GM12878 (cell line): ENCODE data around the gene ABHD8.

ENCODE experiments used
- BACH1 ChIP-seq: fragments of 450-650 bp; IDR thresholded peaks from 2 replicates; pipeline ENCODE4 v1.6.1; 2017; ENCODE audit warnings: mild to moderate bottlenecking, borderline replicate concordance
- GABPA ChIP-seq: IDR thresholded peaks from 2 replicates; pipeline ENCODE4 v1.6.1; 2014; ENCODE audit warnings: antibody characterized with exemption, low read depth, mild to moderate bottlenecking, inconsistent platforms
- MYC ChIP-seq: IDR thresholded peaks from 2 replicates; pipeline ENCODE4 v1.6.1; 2011; ENCODE audit warnings: mild to moderate bottlenecking, low read length, moderate library complexity, inconsistent platforms; ENCODE audit not compliant: insufficient read depth, insufficient replicate concordance, insufficient read length, severe bottlenecking
- POLR2A ChIP-seq: IDR thresholded peaks from 2 replicates; pipeline ENCODE4 v1.6.1; 2011; ENCODE audit warnings: low read depth, mild to moderate bottlenecking, low read length
- RAD51 ChIP-seq: fragments of 450-650 bp; IDR thresholded peaks from 2 replicates; pipeline ENCODE4 v1.6.1; 2016; ENCODE audit warnings: moderate library complexity, mild to moderate bottlenecking, inconsistent platforms
- ZNF217 ChIP-seq: fragments of 450-650 bp; IDR thresholded peaks from 2 replicates; pipeline ENCODE4 v1.6.1; 2017; ENCODE audit warnings: antibody characterized with exemption, mild to moderate bottlenecking
- TF ChIP-seq, protein P1 (sequence below), 3 experiments: IDR thresholded peaks in 2 of 3; conservative IDR thresholded peaks in 1 of 3; 2 replicates each; pipeline ENCODE4 v1.5.1; 2011; ENCODE audit warnings: low read depth in 3 of 3, low read length in 3 of 3, mild to moderate bottlenecking in 3 of 3, control low read depth in 2 of 3, moderate library complexity in 2 of 3, inconsistent platforms in 1 of 3, mixed read lengths in 1 of 3; ENCODE audit not compliant: control insufficient read depth in 2 of 3, insufficient read depth in 1 of 3; ENCODE audit errors: extremely low read depth in 1 of 3
- TF ChIP-seq, protein P2 (sequence below): fragments of 450-650 bp; IDR thresholded peaks from 2 replicates; pipeline ENCODE4 v1.6.1; 2017; ENCODE audit warnings: antibody characterized with exemption, mild to moderate bottlenecking, moderate library complexity

DNA sequence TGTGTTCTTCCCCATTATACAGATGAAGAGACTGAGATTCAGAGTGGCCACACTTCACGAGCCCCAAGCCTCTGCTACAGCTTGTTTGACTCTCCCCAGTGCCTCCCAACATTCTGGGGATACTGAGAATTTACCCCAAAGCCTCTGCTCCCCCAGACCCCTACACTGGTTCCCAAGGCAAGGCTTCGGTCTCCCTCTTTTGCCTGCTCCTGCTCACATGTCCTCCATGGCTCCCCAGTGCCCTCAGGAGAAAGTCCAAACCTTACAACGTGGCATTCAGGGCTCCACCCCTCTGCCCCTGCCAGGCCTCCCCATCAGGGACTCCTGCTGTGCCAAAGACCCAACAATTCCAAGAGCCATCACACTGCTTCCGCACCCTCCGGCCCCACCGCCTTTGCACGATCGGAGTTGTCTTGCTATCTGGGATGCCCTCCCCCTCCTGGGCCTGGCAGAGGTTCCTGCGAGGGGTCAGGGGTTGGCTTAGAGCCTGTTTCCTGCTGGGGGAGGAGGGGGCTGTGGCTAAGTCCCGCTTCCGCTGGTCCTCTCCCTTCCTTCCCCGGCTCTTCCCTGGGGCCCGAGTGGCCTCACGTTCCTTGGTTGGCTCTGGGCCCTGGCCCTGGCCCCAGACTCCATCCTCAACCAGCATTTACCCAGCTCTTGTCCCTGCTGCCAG, 49.5 kb upstream of the ABHD8 start:
- TF ChIP-seq, protein P1, sequence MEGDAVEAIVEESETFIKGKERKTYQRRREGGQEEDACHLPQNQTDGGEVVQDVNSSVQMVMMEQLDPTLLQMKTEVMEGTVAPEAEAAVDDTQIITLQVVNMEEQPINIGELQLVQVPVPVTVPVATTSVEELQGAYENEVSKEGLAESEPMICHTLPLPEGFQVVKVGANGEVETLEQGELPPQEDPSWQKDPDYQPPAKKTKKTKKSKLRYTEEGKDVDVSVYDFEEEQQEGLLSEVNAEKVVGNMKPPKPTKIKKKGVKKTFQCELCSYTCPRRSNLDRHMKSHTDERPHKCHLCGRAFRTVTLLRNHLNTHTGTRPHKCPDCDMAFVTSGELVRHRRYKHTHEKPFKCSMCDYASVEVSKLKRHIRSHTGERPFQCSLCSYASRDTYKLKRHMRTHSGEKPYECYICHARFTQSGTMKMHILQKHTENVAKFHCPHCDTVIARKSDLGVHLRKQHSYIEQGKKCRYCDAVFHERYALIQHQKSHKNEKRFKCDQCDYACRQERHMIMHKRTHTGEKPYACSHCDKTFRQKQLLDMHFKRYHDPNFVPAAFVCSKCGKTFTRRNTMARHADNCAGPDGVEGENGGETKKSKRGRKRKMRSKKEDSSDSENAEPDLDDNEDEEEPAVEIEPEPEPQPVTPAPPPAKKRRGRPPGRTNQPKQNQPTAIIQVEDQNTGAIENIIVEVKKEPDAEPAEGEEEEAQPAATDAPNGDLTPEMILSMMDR (IDR thresholded peaks at IDR 0.05 in 2 of 3, conservative IDR thresholded peaks at IDR 0.05 in 1 of 3; ENCODE audit: control insufficient read depth in 2 of 3, extremely low read depth in 1 of 3, insufficient read depth in 1 of 3, low read depth in 3 of 3, low read length in 3 of 3) = no peak
- TF ChIP-seq GABPA (no peak), BACH1 (no peak), MYC (no peak), POLR2A (no peak), ZNF217 (no peak), RAD51 (no peak)
- TF ChIP-seq, protein P2, sequence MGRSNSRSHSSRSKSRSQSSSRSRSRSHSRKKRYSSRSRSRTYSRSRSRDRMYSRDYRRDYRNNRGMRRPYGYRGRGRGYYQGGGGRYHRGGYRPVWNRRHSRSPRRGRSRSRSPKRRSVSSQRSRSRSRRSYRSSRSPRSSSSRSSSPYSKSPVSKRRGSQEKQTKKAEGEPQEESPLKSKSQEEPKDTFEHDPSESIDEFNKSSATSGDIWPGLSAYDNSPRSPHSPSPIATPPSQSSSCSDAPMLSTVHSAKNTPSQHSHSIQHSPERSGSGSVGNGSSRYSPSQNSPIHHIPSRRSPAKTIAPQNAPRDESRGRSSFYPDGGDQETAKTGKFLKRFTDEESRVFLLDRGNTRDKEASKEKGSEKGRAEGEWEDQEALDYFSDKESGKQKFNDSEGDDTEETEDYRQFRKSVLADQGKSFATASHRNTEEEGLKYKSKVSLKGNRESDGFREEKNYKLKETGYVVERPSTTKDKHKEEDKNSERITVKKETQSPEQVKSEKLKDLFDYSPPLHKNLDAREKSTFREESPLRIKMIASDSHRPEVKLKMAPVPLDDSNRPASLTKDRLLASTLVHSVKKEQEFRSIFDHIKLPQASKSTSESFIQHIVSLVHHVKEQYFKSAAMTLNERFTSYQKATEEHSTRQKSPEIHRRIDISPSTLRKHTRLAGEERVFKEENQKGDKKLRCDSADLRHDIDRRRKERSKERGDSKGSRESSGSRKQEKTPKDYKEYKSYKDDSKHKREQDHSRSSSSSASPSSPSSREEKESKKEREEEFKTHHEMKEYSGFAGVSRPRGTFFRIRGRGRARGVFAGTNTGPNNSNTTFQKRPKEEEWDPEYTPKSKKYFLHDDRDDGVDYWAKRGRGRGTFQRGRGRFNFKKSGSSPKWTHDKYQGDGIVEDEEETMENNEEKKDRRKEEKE = no peak
